ENCODE results near the gene SP6.

Gene SP6

GRCh38 chr17:47812146-47812920, 38.6 kb downstream of the SP6 start:
- Histone ChIP-seq H3K9me3 (ENCODE audit: control insufficient read depth in 1 of 2, low read length in 2 of 2) (no peaks in the 10 kb centered on the region), H3K36me3 (ENCODE audit: control insufficient read depth in 1 of 2, insufficient read depth in 2 of 2, low read length in 2 of 2) (peaks cover 50 to 70% of the 10 kb centered on the region in 2 donors), H3K4me1 (ENCODE audit: control insufficient read depth in 1 of 2, insufficient read depth in 2 of 2, low read length in 2 of 2) (no peaks in the 10 kb centered on the region), H3K27me3 (ENCODE audit: low read depth, low read length) (no peaks in the 10 kb centered on the region), H3K4me3 (ENCODE audit: low read depth in 1 of 2, low read length in 2 of 2) (no peak overlapping the region), H3K27ac (ENCODE audit: low read length) (no peak overlapping the region)

DNA sequence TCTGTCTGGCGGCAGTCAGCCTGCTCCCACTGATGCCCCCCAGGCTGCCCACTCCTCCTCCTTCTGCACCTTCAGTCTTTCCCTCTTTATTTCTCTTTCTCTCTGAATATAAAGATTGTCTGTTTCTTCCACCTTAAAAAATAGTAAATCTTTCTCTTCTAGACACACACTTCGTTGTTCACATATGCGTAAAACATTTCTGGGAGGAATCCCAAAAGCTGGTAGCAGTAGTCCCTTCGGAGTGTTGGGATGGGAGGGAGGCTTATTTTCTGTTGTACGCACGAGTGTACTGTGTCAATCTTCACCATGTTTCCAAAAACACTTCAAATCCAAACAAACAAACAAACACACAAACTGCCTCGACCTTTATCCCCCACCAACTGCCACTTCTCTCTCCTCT, 39.3 kb downstream of the SP6 start:
- no peak overlapping the region for H3K4me3 ChIP-seq (ENCODE audit: low read depth in 1 of 2, low read length in 2 of 2)
- peaks cover 52 to 70% of the 10 kb centered on the region in 2 donors for H3K36me3 ChIP-seq (ENCODE audit: control insufficient read depth in 1 of 2, insufficient read depth in 2 of 2, low read length in 2 of 2)
- no peak overlapping the region for H3K27ac ChIP-seq (ENCODE audit: low read length)
- no peaks in the 10 kb centered on the region for H3K4me1 ChIP-seq (ENCODE audit: control insufficient read depth in 1 of 2, insufficient read depth in 2 of 2, low read length in 2 of 2)
- H3K27me3 ChIP-seq (ENCODE audit: low read depth, low read length): no peaks in the 10 kb centered on the region
- H3K9me3 ChIP-seq (ENCODE audit: control insufficient read depth in 1 of 2, low read length in 2 of 2): no peaks in the 10 kb centered on the region

- Histone ChIP-seq H3K4me3 (ENCODE audit: low read depth in 1 of 2, low read length in 2 of 2) (no peak overlapping the region), H3K4me1 (ENCODE audit: control insufficient read depth in 1 of 2, insufficient read depth in 2 of 2, low read length in 2 of 2) (no peaks in the 10 kb centered on the region), H3K27me3 (ENCODE audit: low read depth, low read length) (no peaks in the 10 kb centered on the region), H3K36me3 (ENCODE audit: control insufficient read depth in 1 of 2, insufficient read depth in 2 of 2, low read length in 2 of 2) (peaks cover 48 to 67% of the 10 kb centered on the region in 2 donors), H3K9me3 (ENCODE audit: control insufficient read depth in 1 of 2, low read length in 2 of 2) (no peaks in the 10 kb centered on the region), H3K27ac (ENCODE audit: low read length) (peak overlapping the region; percentile 63)
Observed at GRCh38 chr17:47810901-47811635, 39.9 kb downstream of the SP6 start.

DNA sequence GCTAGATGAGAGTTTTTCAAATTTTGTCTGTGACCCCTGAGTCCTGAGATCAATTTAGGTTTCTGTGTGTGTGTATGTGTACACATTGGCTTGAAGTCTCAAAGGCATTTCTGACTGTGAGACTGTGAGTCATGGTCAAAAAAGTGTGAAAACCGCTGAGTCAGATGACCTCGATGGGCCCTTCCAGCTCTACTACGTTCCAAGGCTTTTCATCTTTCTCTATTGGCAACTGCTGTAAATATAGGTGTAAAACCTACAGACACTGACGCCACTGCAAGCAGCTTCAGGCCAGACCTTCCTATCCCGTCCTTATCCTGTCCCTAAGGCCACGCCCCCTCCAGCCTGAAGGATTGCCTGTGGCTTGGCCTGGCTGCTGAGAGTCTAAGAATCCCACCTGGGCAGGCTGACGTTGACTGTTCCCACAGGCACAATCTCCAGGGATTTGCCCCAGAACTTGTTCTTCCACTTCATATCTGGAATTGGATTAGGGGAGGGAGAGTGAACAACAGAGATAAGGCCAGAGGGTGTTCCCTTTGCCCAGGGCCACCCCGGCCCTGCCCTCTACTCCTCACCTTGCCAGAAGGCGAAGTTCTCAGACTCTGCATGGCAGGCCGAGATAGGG, 40.7 kb downstream of the SP6 start:
- Histone ChIP-seq H3K27me3 (ENCODE audit: low read depth, low read length) (no peaks in the 10 kb centered on the region), H3K4me1 (ENCODE audit: control insufficient read depth in 1 of 2, insufficient read depth in 2 of 2, low read length in 2 of 2) (no peaks in the 10 kb centered on the region), H3K27ac (ENCODE audit: low read length) (peak overlapping the region; percentile 63), H3K4me3 (ENCODE audit: low read depth in 1 of 2, low read length in 2 of 2) (no peak overlapping the region), H3K9me3 (ENCODE audit: control insufficient read depth in 1 of 2, low read length in 2 of 2) (no peaks in the 10 kb centered on the region), H3K36me3 (ENCODE audit: control insufficient read depth in 1 of 2, insufficient read depth in 2 of 2, low read length in 2 of 2) (peaks cover 40 to 61% of the 10 kb centered on the region in 2 donors)

GRCh38 chr17:47808830-47809480, 42.0 kb downstream of the SP6 start:
- no peak overlapping the region for H3K27ac ChIP-seq (ENCODE audit: low read length)
- H3K27me3 ChIP-seq (ENCODE audit: low read depth, low read length): no peaks in the 10 kb centered on the region
- no peak overlapping the region for H3K4me3 ChIP-seq (ENCODE audit: low read depth in 1 of 2, low read length in 2 of 2)
- H3K4me1 ChIP-seq (ENCODE audit: control insufficient read depth in 1 of 2, insufficient read depth in 2 of 2, low read length in 2 of 2): no peaks in the 10 kb centered on the region
- no peaks in the 10 kb centered on the region for H3K9me3 ChIP-seq (ENCODE audit: control insufficient read depth in 1 of 2, low read length in 2 of 2)
- H3K36me3 ChIP-seq (ENCODE audit: control insufficient read depth in 1 of 2, insufficient read depth in 2 of 2, low read length in 2 of 2): peaks cover 34 to 51% of the 10 kb centered on the region in 2 donors

DNA sequence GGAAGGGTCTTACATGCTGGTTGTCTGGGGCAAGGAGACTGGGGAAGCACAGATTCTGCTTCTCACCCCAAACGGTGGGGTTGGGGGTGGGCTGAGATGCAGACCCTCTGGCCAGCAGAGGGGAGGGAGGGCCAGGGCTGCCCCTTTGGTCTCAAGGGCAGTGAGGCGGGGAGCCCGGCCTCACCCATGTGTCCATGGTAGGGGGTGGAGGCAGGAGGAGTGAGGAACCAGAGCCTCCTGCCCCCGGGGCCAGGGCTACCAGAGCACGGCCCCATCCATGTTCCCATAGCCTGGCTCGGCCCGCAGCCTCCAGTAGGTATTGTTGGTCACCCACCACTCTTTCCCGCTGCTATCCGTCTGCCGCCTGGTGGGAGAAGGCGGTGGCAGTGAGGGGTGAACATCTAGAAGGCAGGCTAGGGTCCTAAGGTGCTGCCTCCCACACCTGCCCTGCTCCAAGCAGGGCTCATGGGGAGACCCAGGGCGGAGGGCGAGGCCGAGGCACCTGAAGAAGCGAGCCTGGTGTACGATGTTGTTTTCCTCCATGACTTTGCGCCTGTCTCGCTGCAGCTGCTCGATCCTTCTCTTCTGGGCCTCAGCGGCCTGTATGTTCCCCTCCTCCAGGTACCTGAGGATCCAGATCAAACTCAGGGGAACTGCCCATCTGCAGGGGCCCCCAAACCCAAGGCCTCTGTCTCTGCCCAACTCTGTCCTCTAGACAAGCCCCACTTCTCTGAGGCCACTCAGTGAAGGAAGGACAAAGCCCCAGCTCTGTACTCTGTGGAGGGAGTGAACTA, 42.7 kb downstream of the SP6 start:
- Histone ChIP-seq H3K36me3 (ENCODE audit: control insufficient read depth in 1 of 2, insufficient read depth in 2 of 2, low read length in 2 of 2) (peaks cover 34 to 46% of the 10 kb centered on the region in 2 donors), H3K27ac (ENCODE audit: low read length) (no peak overlapping the region), H3K4me3 (ENCODE audit: low read depth in 1 of 2, low read length in 2 of 2) (no peak overlapping the region), H3K4me1 (ENCODE audit: control insufficient read depth in 1 of 2, insufficient read depth in 2 of 2, low read length in 2 of 2) (no peaks in the 10 kb centered on the region), H3K9me3 (ENCODE audit: control insufficient read depth in 1 of 2, low read length in 2 of 2) (no peaks in the 10 kb centered on the region), H3K27me3 (ENCODE audit: low read depth, low read length) (no peaks in the 10 kb centered on the region)

GRCh38 chr17:47807421-47807820, 43.5 kb downstream of the SP6 start:
- no peaks in the 10 kb centered on the region for H3K9me3 ChIP-seq (ENCODE audit: control insufficient read depth in 1 of 2, low read length in 2 of 2)
- no peak overlapping the region for H3K27ac ChIP-seq (ENCODE audit: low read length)
- H3K27me3 ChIP-seq (ENCODE audit: low read depth, low read length): no peaks in the 10 kb centered on the region
- no peaks in the 10 kb centered on the region for H3K4me1 ChIP-seq (ENCODE audit: control insufficient read depth in 1 of 2, insufficient read depth in 2 of 2, low read length in 2 of 2)
- H3K36me3 ChIP-seq (ENCODE audit: control insufficient read depth in 1 of 2, insufficient read depth in 2 of 2, low read length in 2 of 2): peaks cover 28 to 39% of the 10 kb centered on the region in 2 donors
- H3K4me3 ChIP-seq (ENCODE audit: low read depth in 1 of 2, low read length in 2 of 2): no peak overlapping the region

DNA sequence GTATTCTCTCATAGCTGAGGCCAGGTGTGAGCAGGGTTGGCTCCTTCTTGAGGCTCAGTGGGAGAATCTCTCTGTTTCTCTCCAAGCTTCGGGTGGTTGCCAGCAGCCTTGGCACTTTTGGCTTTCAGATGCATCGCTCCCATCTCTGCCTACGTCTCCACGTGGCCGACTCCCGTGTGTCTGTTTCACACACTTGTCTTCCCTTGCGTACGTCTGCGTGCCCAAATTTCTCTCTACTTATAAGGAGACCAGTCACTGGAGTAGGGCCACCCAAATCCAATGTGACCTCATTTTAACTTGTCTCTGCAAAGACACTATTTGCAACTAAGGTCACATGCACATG, 44.1 kb downstream of the SP6 start:
- H3K36me3 ChIP-seq (ENCODE audit: control insufficient read depth in 1 of 2, insufficient read depth in 2 of 2, low read length in 2 of 2): peaks cover 28 to 37% of the 10 kb centered on the region in 2 donors
- no peaks in the 10 kb centered on the region for H3K27me3 ChIP-seq (ENCODE audit: low read depth, low read length)
- no peaks in the 10 kb centered on the region for H3K4me1 ChIP-seq (ENCODE audit: control insufficient read depth in 1 of 2, insufficient read depth in 2 of 2, low read length in 2 of 2)
- H3K9me3 ChIP-seq (ENCODE audit: control insufficient read depth in 1 of 2, low read length in 2 of 2): no peaks in the 10 kb centered on the region
- no peak overlapping the region for H3K27ac ChIP-seq (ENCODE audit: low read length)
- H3K4me3 ChIP-seq (ENCODE audit: low read depth in 1 of 2, low read length in 2 of 2): no peak overlapping the region

DNA sequence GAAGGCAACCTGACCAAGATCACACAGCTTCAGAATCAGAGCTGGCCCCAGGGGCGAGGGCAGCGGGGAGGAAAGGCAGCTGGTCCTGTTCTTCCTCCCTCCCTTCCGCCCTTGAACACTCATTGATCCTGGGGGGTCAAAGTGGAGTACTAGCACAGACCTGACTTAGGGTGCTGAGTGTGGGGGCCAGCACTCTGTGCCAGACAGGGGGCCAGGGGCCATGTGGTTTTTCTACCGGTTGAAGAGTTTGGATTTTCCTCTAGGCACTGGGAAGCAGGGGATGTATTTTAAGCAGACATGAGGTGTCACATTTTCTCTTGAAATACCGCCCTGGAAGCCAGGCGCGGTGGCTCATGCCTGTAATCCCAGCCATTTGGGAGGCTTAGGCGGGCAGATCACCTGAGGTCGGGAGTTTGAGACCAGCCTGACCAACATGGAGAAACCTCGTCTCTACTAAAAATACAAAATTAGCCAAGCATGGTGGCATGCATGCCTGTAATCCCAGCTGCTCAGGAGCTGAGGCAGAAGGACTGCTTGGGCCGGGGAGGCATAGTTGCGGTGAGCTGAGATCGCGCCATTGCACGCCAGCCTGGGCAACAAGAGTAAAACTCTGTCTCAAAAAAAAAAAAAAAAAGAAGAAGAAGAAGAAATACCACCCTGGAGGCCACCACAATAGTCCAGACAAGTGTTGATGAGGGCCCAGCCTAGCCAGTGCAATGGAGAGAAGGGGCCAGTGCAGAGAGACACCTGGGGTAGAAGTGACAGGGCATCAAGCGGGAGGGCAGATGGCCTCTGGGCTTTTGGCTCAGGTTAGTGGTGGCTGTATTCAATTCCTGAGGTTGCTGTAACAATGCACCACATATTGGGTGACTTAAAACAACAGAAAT, 44.7 kb downstream of the SP6 start:
- H3K9me3 ChIP-seq (ENCODE audit: control insufficient read depth in 1 of 2, low read length in 2 of 2): no peaks in the 10 kb centered on the region
- H3K27me3 ChIP-seq (ENCODE audit: low read depth, low read length): no peaks in the 10 kb centered on the region
- no peak overlapping the region for H3K4me3 ChIP-seq (ENCODE audit: low read depth in 1 of 2, low read length in 2 of 2)
- H3K4me1 ChIP-seq (ENCODE audit: control insufficient read depth in 1 of 2, insufficient read depth in 2 of 2, low read length in 2 of 2): no peaks in the 10 kb centered on the region
- peaks cover 28 to 37% of the 10 kb centered on the region in 2 donors for H3K36me3 ChIP-seq (ENCODE audit: control insufficient read depth in 1 of 2, insufficient read depth in 2 of 2, low read length in 2 of 2)
- no peak overlapping the region for H3K27ac ChIP-seq (ENCODE audit: low read length)

GRCh38 chr17:47804461-47804860, 46.5 kb downstream of the SP6 start:
- Histone ChIP-seq H3K4me1 (ENCODE audit: control insufficient read depth in 1 of 2, insufficient read depth in 2 of 2, low read length in 2 of 2) (no peaks in the 10 kb centered on the region), H3K27ac (ENCODE audit: low read length) (no peak overlapping the region)

More at GRCh38 chr17:47804461-47804860, 46.5 kb downstream of the SP6 start:
- Histone ChIP-seq H3K36me3 (ENCODE audit: control insufficient read depth in 1 of 2, insufficient read depth in 2 of 2, low read length in 2 of 2) (peaks cover 26 to 31% of the 10 kb centered on the region in 2 donors), H3K4me3 (ENCODE audit: low read depth in 1 of 2, low read length in 2 of 2) (no peak overlapping the region), H3K27me3 (ENCODE audit: low read depth, low read length) (no peaks in the 10 kb centered on the region), H3K9me3 (ENCODE audit: control insufficient read depth in 1 of 2, low read length in 2 of 2) (no peaks in the 10 kb centered on the region)
